Measurements from ENCODE around the gene ULBP1. TPM values are rescaled to one million over a fixed set of nuclear protein-coding genes. Genes with fewer than 3 reads are reported as not detected.
"Not testable (repeated sequence)": the region's sequence is repeated elsewhere in the genome, so short reads cannot be mapped to it uniquely, and the experiment has no call there.

Gene ULBP1
- total RNA-seq, 2 donors from 2014 or later, result 0.11 to 0.31 TPM

GRCh38 chr6:149936743-149937142 lies 27.0 kb upstream of the ULBP1 start:
- Histone ChIP-seq H3K27me3 (peaks cover 32 to 40% of the 10 kb centered on the region in 2 donors), H3K27ac (no peak overlapping the region), H3K4me1 (peaks cover 0 to 21% of the 10 kb centered on the region in 2 donors), H3K9me3 (no peaks in the 10 kb centered on the region), H3K4me3 (no peak overlapping the region), H3K36me3 (no peaks in the 10 kb centered on the region)
- no peak for DNase-seq (ENCODE audit: low spot score)
- no peak for TF ChIP-seq CTCF (IDR thresholded peaks at IDR 0.05)

- Histone ChIP-seq H3K4me3 (peak overlapping the region in 1 of 2 donors; percentile 46), H3K4me1 (peaks cover 0 to 26% of the 10 kb centered on the region in 2 donors), H3K27me3 (peaks cover 32 to 40% of the 10 kb centered on the region in 2 donors)
- not testable (repeated sequence) for DNase-seq (ENCODE audit: low spot score); H3K9me3 ChIP-seq; H3K36me3 ChIP-seq; H3K27ac ChIP-seq
Observed at GRCh38 chr6:149938013-149938570, 25.7 kb upstream of the ULBP1 start.

- H3K27ac ChIP-seq, result no peak overlapping the region
- no peaks in the 10 kb centered on the region for H3K36me3 ChIP-seq
- peaks cover 32 to 40% of the 10 kb centered on the region in 2 donors for H3K27me3 ChIP-seq
- no peaks in the 10 kb centered on the region for H3K9me3 ChIP-seq
- H3K4me3 ChIP-seq, result peak overlapping the region in 1 of 2 donors; percentile 46
- peaks cover 0 to 26% of the 10 kb centered on the region in 2 donors for H3K4me1 ChIP-seq
- peak; percentile 58 for DNase-seq (ENCODE audit: low spot score)
- TF ChIP-seq CTCF (IDR thresholded peaks at IDR 0.05), result no peak
Observed at GRCh38 chr6:149938571-149939355, 25.0 kb upstream of the ULBP1 start.

GRCh38 chr6:149939356-149939648 lies 24.4 kb upstream of the ULBP1 start:
- no peak for DNase-seq (ENCODE audit: low spot score)
- Histone ChIP-seq H3K27me3 (peaks cover 32 to 40% of the 10 kb centered on the region in 2 donors), H3K27ac (no peak overlapping the region), H3K36me3 (no peaks in the 10 kb centered on the region), H3K4me1 (peaks cover 0 to 26% of the 10 kb centered on the region in 2 donors), H3K9me3 (no peaks in the 10 kb centered on the region), H3K4me3 (no peak overlapping the region)
- TF ChIP-seq CTCF (IDR thresholded peaks at IDR 0.05), result no peak

- peaks cover 28 to 40% of the 10 kb centered on the region in 2 donors for H3K27me3 ChIP-seq
Observed at GRCh38 chr6:149939909-149940671, 23.7 kb upstream of the ULBP1 start.

More at GRCh38 chr6:149939909-149940671, 23.7 kb upstream of the ULBP1 start:
- no peaks in the 10 kb centered on the region for H3K9me3 ChIP-seq
- TF ChIP-seq CTCF (IDR thresholded peaks at IDR 0.05), result no peak
- no peak overlapping the region for H3K27ac ChIP-seq
- H3K4me1 ChIP-seq, result peaks cover 0 to 26% of the 10 kb centered on the region in 2 donors
- H3K4me3 ChIP-seq, result no peak overlapping the region
- DNase-seq (ENCODE audit: low spot score), result peak; percentile 51
- no peaks in the 10 kb centered on the region for H3K36me3 ChIP-seq

Measured in right atrium auricular region (tissue), 2 donors.